ENCODE data around the gene MYBPC1. TPM values are rescaled to one million over a fixed set of nuclear protein-coding genes. Genes with fewer than 3 reads are reported as not detected.
"Not testable (repeated sequence)": the region's sequence is repeated elsewhere in the genome, so short reads cannot be mapped to it uniquely, and the experiment has no call there.

Gene MYBPC1
- total and polyA plus RNA-seq, 4 donors: 0.06 to 0.07 TPM; not detected in 2

DNA sequence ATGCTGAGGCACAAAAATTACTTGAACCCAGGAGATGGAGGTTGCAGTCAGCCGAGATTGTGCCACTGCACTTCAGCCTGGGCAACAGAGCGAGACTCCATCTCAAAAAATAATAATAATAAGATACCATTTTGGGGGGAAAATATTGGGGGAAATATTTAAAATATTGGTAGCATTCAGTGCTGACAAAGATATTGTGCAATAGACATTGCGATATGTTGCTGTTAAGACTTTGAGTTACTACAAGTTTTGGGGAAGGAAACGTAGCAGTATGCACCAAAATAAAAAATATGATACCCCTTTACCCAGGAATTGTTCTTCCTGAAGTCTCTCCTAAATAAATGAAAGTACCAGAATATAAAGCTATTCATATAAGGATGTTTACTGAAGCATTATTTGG is 37.7 kb upstream of the MYBPC1 start:
- no peak overlapping the region for H3K9ac ChIP-seq (ENCODE audit: insufficient read depth in 1 of 2, low read length in 2 of 2)
- 59 to 71% methylated on average over 4 of the region's 4 CpGs for WGBS, 2 donors
- H3K27ac ChIP-seq (ENCODE audit: low read depth in 1 of 2, low read length in 1 of 2): no peak overlapping the region
- TF ChIP-seq, protein P1, sequence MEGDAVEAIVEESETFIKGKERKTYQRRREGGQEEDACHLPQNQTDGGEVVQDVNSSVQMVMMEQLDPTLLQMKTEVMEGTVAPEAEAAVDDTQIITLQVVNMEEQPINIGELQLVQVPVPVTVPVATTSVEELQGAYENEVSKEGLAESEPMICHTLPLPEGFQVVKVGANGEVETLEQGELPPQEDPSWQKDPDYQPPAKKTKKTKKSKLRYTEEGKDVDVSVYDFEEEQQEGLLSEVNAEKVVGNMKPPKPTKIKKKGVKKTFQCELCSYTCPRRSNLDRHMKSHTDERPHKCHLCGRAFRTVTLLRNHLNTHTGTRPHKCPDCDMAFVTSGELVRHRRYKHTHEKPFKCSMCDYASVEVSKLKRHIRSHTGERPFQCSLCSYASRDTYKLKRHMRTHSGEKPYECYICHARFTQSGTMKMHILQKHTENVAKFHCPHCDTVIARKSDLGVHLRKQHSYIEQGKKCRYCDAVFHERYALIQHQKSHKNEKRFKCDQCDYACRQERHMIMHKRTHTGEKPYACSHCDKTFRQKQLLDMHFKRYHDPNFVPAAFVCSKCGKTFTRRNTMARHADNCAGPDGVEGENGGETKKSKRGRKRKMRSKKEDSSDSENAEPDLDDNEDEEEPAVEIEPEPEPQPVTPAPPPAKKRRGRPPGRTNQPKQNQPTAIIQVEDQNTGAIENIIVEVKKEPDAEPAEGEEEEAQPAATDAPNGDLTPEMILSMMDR (IDR thresholded peaks at IDR 0.05; ENCODE audit: control extremely low read depth, extremely low read depth): no peak
- peaks cover 0 to 3% (median 1%) of the 10 kb centered on the region in 4 donors for H3K9me3 ChIP-seq (ENCODE audit: control insufficient read depth in 4 of 4, insufficient read depth in 3 of 4, low read length in 3 of 4)
- H3K4me1 ChIP-seq (ENCODE audit: control insufficient read depth in 5 of 5, insufficient read depth in 5 of 5, low read length in 5 of 5): peaks cover 0 to 7% (median 0%) of the 10 kb centered on the region in 5 donors
- DNase-seq (no peak), ATAC-seq (ENCODE audit: insufficient read depth, low FRiP score) (no peak)
- no peaks in the 10 kb centered on the region for H3K27me3 ChIP-seq (ENCODE audit: control insufficient read depth in 3 of 3, insufficient read depth in 3 of 3, low read length in 2 of 3)
- H3K36me3 ChIP-seq (ENCODE audit: control insufficient read depth in 4 of 4, insufficient read depth in 4 of 4, low read length in 4 of 4): no peaks in the 10 kb centered on the region
- H3K4me3 ChIP-seq: no peak overlapping the region

DNA sequence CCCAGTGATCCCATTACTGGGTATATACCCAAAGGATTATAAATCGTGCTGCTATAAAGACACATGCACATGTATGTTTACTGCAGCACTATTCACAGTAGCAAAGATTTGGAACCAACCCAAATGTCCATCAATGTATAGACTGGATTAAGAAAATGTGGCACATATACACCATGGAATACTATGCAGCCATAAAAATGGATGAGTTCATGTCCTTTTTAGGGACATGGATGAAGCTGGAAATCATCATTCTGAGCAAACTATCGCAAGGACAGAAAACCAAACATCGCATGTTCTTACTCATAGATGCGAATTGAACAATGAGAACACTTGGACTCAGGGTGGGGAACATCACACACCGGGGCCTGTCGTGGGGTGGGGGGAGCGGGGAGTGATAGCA is 36.0 kb upstream of the MYBPC1 start:
- ATAC-seq (ENCODE audit: insufficient read depth, low FRiP score); H3K27ac ChIP-seq (ENCODE audit: low read depth in 1 of 2, low read length in 1 of 2): not testable (repeated sequence)

DNA sequence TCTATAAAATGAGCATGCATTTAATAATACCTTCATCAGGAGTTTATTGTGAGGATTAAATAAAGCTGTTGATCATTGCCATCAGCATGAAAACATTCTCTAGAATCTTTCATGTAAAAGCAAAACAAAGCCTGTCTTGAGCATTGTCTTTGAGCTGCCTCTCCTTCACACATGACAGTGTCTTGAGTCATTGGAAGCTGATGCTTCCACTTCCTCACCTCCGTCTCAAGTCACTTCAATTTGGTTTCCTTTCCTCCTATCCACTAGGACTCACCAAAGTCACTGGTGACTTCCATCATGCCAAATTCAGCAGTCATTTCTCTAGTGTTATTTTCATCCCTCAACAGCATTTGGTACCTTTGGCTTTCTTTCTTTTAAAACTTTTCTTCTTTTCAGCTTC is 31.6 kb upstream of the MYBPC1 start:
- Histone ChIP-seq H3K27me3 (ENCODE audit: control insufficient read depth in 3 of 3, insufficient read depth in 3 of 3, low read length in 2 of 3) (no peaks in the 10 kb centered on the region), H3K9me3 (ENCODE audit: control insufficient read depth in 4 of 4, insufficient read depth in 3 of 4, low read length in 3 of 4) (peaks cover 0 to 2% (median 0%) of the 10 kb centered on the region in 4 donors), H3K4me1 (ENCODE audit: control insufficient read depth in 5 of 5, insufficient read depth in 5 of 5, low read length in 5 of 5) (peaks cover 0 to under 1% (median 0%) of the 10 kb centered on the region in 5 donors), H3K9ac (ENCODE audit: insufficient read depth in 1 of 2, low read length in 2 of 2) (no peak overlapping the region), H3K4me3 (no peak overlapping the region), H3K36me3 (ENCODE audit: control insufficient read depth in 4 of 4, insufficient read depth in 4 of 4, low read length in 4 of 4) (no peaks in the 10 kb centered on the region), H3K27ac (ENCODE audit: low read depth in 1 of 2, low read length in 1 of 2) (no peak overlapping the region)
- ATAC-seq (ENCODE audit: insufficient read depth, low FRiP score) (no peak), DNase-seq (no peak)
- WGBS, 2 donors: 41 to 48% methylated on average over 1 of the region's 1 CpG
- TF ChIP-seq, protein P1 (IDR thresholded peaks at IDR 0.05; ENCODE audit: control extremely low read depth, extremely low read depth): no peak

More for the DNA sequence above, 36.0 kb upstream of the MYBPC1 start:
- H3K9me3 ChIP-seq (ENCODE audit: control insufficient read depth in 4 of 4, insufficient read depth in 3 of 4, low read length in 3 of 4); H3K4me1 ChIP-seq (ENCODE audit: control insufficient read depth in 5 of 5, insufficient read depth in 5 of 5, low read length in 5 of 5); H3K9ac ChIP-seq (ENCODE audit: insufficient read depth in 1 of 2, low read length in 2 of 2); H3K4me3 ChIP-seq; H3K36me3 ChIP-seq (ENCODE audit: control insufficient read depth in 4 of 4, insufficient read depth in 4 of 4, low read length in 4 of 4); H3K27me3 ChIP-seq (ENCODE audit: control insufficient read depth in 3 of 3, insufficient read depth in 3 of 3, low read length in 2 of 3); DNase-seq: not testable (repeated sequence)
- 91 to 96% methylated on average over 7 of the region's 7 CpGs for WGBS, 2 donors

DNA sequence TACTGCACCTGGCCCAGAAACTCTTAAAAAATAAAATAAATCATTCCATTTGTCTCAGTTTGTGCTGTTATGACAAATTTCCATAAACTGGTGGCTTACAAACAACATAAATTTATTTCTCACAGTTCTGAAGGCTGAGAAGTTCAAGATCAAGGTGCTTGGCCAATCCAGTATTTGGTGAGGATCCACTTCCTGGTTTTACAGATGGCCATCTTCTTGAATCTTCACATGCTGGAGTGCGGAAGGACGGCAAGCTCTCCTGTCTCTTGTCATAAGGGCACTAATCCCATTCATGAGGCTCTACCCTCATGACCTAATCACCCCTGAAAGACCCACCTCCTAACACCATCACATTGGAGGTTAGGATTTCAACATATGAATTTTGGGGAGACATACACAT is 29.9 kb upstream of the MYBPC1 start:
- Histone ChIP-seq H3K27ac (ENCODE audit: low read depth in 1 of 2, low read length in 1 of 2) (no peak overlapping the region), H3K9me3 (ENCODE audit: control insufficient read depth in 4 of 4, insufficient read depth in 3 of 4, low read length in 3 of 4) (peaks cover 0 to 2% (median 0%) of the 10 kb centered on the region in 4 donors), H3K4me1 (ENCODE audit: control insufficient read depth in 5 of 5, insufficient read depth in 5 of 5, low read length in 5 of 5) (peaks cover 0 to 4% (median 0%) of the 10 kb centered on the region in 5 donors), H3K4me3 (no peak overlapping the region), H3K27me3 (ENCODE audit: control insufficient read depth in 3 of 3, insufficient read depth in 3 of 3, low read length in 2 of 3) (no peaks in the 10 kb centered on the region), H3K9ac (ENCODE audit: insufficient read depth in 1 of 2, low read length in 2 of 2) (no peak overlapping the region), H3K36me3 (ENCODE audit: control insufficient read depth in 4 of 4, insufficient read depth in 4 of 4, low read length in 4 of 4) (no peaks in the 10 kb centered on the region)
- ATAC-seq (ENCODE audit: insufficient read depth, low FRiP score) (no peak), DNase-seq (peak in 1 of 3 donors; percentile 17)
- WGBS, 2 donors: 14 to 24% methylated on average over 2 of the region's 2 CpGs
- TF ChIP-seq, protein P1 (IDR thresholded peaks at IDR 0.05; ENCODE audit: control extremely low read depth, extremely low read depth): no peak

All from lung (tissue), 12 donors.